GM06990 (cell line): ENCODE measurements around the gene SDK2.

Experiments
- DNase-seq: peaks from one replicate; pipeline ENCODE4 v3.0.0-alpha.2; 2011; ENCODE audit not compliant: insufficient read length; ENCODE audit errors: extremely low read depth
- H3K27me3 ChIP-seq: replicated peaks from 2 replicates; pipeline ENCODE4 v1.6.0; 2011; ENCODE audit warnings: low read length; ENCODE audit not compliant: control insufficient read depth, insufficient read depth
- H3K36me3 ChIP-seq: 2 replicates; pipeline ENCODE4 v1.5.1; 2011; ENCODE audit warnings: low read length; ENCODE audit not compliant: control insufficient read depth, insufficient read depth
- H3K4me3 ChIP-seq: replicated peaks from 2 replicates; pipeline ENCODE4 v1.5.1; 2011; ENCODE audit warnings: low read depth, mild to moderate bottlenecking, control low read depth, low read length
- CTCF ChIP-seq: IDR thresholded peaks from 2 replicates; pipeline ENCODE4 v1.5.1; 2011; ENCODE audit warnings: low read length, control low read depth, mild to moderate bottlenecking, inconsistent platforms; ENCODE audit not compliant: insufficient read depth, poor library complexity, severe bottlenecking

Gene SDK2

DNA sequence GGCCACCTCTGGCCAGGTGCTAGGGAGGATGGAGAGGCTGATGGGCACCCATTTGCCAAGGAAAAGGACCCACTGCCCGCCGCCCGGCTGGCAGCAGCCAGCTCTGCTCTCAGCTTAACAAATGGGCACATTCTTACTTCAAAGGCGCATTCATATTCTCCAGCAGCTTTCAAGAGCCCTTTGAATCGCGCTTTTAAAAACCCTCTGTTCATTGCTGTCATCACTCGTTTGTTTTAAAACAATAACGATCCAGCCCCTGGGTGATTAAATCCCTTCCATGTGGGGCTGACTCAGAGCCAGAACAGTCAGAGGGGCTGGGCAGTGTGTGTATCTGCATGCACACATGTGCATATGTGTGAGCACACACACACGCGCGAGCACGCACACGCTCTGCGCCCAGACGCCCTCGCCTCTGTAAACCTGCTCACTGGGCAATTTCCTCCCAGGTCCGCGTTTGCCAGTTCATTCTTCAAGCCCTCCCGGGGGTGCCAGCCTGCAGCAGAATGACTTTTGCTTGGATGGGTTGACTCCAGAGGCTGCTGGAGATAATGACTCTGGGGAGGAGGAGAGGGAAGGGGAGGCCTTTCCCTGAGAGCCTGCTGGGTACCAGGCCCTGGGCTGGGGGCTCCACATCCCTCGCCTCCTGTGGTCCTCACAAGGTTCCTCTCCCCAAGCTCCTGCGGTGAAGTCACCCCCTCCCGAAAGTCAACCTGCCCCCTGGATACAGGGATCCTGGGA is 133.1 kb downstream of the SDK2 start:
- no peak overlapping the region for H3K4me3 ChIP-seq
- DNase-seq: no peak
- H3K36me3 ChIP-seq: no peaks in the 10 kb centered on the region
- TF ChIP-seq CTCF: no peak
- H3K27me3 ChIP-seq: peaks cover 3% of the 10 kb centered on the region

- no peak overlapping the region for H3K4me3 ChIP-seq
- H3K27me3 ChIP-seq: 0 out of 2 replicates have a peak, but pooled peaks cover 3% of the 10 kb centered on the region
- no peaks in the 10 kb centered on the region for H3K36me3 ChIP-seq
- DNase-seq: no peak
- no peak for TF ChIP-seq CTCF
These were observed 135.2 kb downstream of the SDK2 start for GRCh38 chr17:73508931-73509605.

- no peak for DNase-seq
These were observed 136.0 kb downstream of the SDK2 start for GRCh38 chr17:73508057-73508930.

GRCh38 chr17:73506470-73507435 is 137.5 kb downstream of the SDK2 start:
- TF ChIP-seq CTCF: no peak
- DNase-seq: no peak

More at GRCh38 chr17:73508057-73508930, 136.0 kb downstream of the SDK2 start:
- H3K36me3 ChIP-seq: no peaks in the 10 kb centered on the region
- 0 out of 2 replicates have a peak, but pooled peaks cover 3% of the 10 kb centered on the region for H3K27me3 ChIP-seq
- no peak overlapping the region for H3K4me3 ChIP-seq
- TF ChIP-seq CTCF: no peak

GRCh38 chr17:73503560-73503959 is 140.7 kb downstream of the SDK2 start:
- no peak for DNase-seq
- Histone ChIP-seq H3K4me3 (no peak overlapping the region), H3K36me3 (no peaks in the 10 kb centered on the region), H3K27me3 (peaks cover 1% of the 10 kb centered on the region; the same call in 1 of the 2 replicates)
- TF ChIP-seq CTCF: no peak

More at GRCh38 chr17:73506470-73507435, 137.5 kb downstream of the SDK2 start:
- Histone ChIP-seq H3K36me3 (no peaks in the 10 kb centered on the region), H3K4me3 (no peak overlapping the region), H3K27me3 (0 out of 2 replicates have a peak, but pooled peaks cover 3% of the 10 kb centered on the region)
